ENCODE results near the gene SLC24A4.

SLC24A4 gene

GRCh38 chr14:92503756-92504491, 181.0 kb downstream of the SLC24A4 start:
- Histone ChIP-seq H3K27ac (peak overlapping the region; percentile 76), H3K27me3 (replicated peaks) (no peaks in the 10 kb centered on the region), H3K4me3 (ENCODE audit: low read depth, low read length) (no peak overlapping the region), H3K36me3 (replicated peaks) (no peaks in the 10 kb centered on the region)
- peak; percentile 76 for DNase-seq
- in situ Hi-C loops (cut with HindIII; ENCODE audit: low pct_ligation_motif_present, low sequenced_read_pairs) = no loop called here
- TF ChIP-seq CTCF (IDR thresholded peaks at IDR 0.05; ENCODE audit: low read depth, low read length, missing control alignments) = peak; percentile 4

GRCh38 chr14:92505826-92506225, 182.9 kb downstream of the SLC24A4 start:
- Histone ChIP-seq H3K27ac (no peak overlapping the region), H3K36me3 (replicated peaks) (no peaks in the 10 kb centered on the region), H3K27me3 (replicated peaks) (no peaks in the 10 kb centered on the region), H3K4me3 (ENCODE audit: low read depth, low read length) (no peak overlapping the region)
- TF ChIP-seq CTCF (IDR thresholded peaks at IDR 0.05; ENCODE audit: low read depth, low read length, missing control alignments) = no peak
- no peak for DNase-seq
- in situ Hi-C loops (cut with HindIII; ENCODE audit: low pct_ligation_motif_present, low sequenced_read_pairs) = no loop called here

GRCh38 chr14:92506231-92506630, 183.3 kb downstream of the SLC24A4 start:
- no peak for DNase-seq
- Histone ChIP-seq H3K27ac (no peak overlapping the region), H3K27me3 (replicated peaks) (no peaks in the 10 kb centered on the region), H3K36me3 (replicated peaks) (no peaks in the 10 kb centered on the region), H3K4me3 (ENCODE audit: low read depth, low read length) (no peak overlapping the region)
- in situ Hi-C loops (cut with HindIII; ENCODE audit: low pct_ligation_motif_present, low sequenced_read_pairs) = no loop called here
- no peak for TF ChIP-seq CTCF (IDR thresholded peaks at IDR 0.05; ENCODE audit: low read depth, low read length, missing control alignments)

- Histone ChIP-seq H3K4me3 (ENCODE audit: low read depth, low read length) (no peak overlapping the region), H3K27me3 (replicated peaks) (no peaks in the 10 kb centered on the region), H3K27ac (no peak overlapping the region), H3K36me3 (replicated peaks) (no peaks in the 10 kb centered on the region)
- TF ChIP-seq CTCF (IDR thresholded peaks at IDR 0.05; ENCODE audit: low read depth, low read length, missing control alignments) = no peak
- no peak for DNase-seq
- in situ Hi-C loops (cut with HindIII; ENCODE audit: low pct_ligation_motif_present, low sequenced_read_pairs) = no loop called here
Observed at GRCh38 chr14:92507174-92507768, 184.3 kb downstream of the SLC24A4 start.

GRCh38 chr14:92510972-92511371, 188.0 kb downstream of the SLC24A4 start:
- Histone ChIP-seq H3K27ac (peak overlapping the region; percentile 92), H3K36me3 (replicated peaks) (no peaks in the 10 kb centered on the region), H3K27me3 (replicated peaks) (no peaks in the 10 kb centered on the region), H3K4me3 (ENCODE audit: low read depth, low read length) (no peak overlapping the region)
- in situ Hi-C loops (cut with HindIII; ENCODE audit: low pct_ligation_motif_present, low sequenced_read_pairs) = no loop called here
- no peak for DNase-seq
- peak; percentile 17 for TF ChIP-seq CTCF (IDR thresholded peaks at IDR 0.05; ENCODE audit: low read depth, low read length, missing control alignments)

Data from brain microvascular endothelial cell (primary cell).